Uterus (tissue), 4 donors: Measurements from ENCODE around the gene NEU4. TPM values are rescaled to one million over a fixed set of nuclear protein-coding genes. Genes with fewer than 3 reads are reported as not detected.

ENCODE experiments used
- DNase-seq, 2 donors: peaks; one replicate each; pipeline ENCODE4 v3.0.0-alpha.2; 2019 to 2020
- H3K27ac ChIP-seq, 2 donors: fragments of 200-600 bp; sonication (generic); 1 replicate in 1 of 2; 2 replicates in 1 of 2; pipeline ENCODE4 v1.5.1; 2016 to 2018
- H3K27me3 ChIP-seq, 2 donors: fragments of 200-600 bp; sonication (generic); one replicate each; pipeline ENCODE4 v1.5.1; 2018 to 2019; ENCODE audit warnings: control low read depth in 1 of 2
- H3K36me3 ChIP-seq, 2 donors: fragments of 200-600 bp; sonication (generic); one replicate each; pipeline ENCODE4 v1.5.1; 2019; ENCODE audit warnings: control low read depth in 1 of 2
- H3K4me1 ChIP-seq, 2 donors: fragments of 200-600 bp; sonication (generic); one replicate each; pipeline ENCODE4 v1.5.1; 2018 to 2019; ENCODE audit warnings: control low read depth in 1 of 2
- H3K4me3 ChIP-seq, 2 donors: fragments of 200-600 bp; sonication (generic); 1 replicate in 1 of 2; 2 replicates in 1 of 2; pipeline ENCODE4 v1.5.1; 2018 to 2019; ENCODE audit warnings: mild to moderate bottlenecking in 1 of 2
- H3K9me3 ChIP-seq, 2 donors: fragments of 200-600 bp; sonication (generic); one replicate each; pipeline ENCODE4 v1.5.1; 2019; ENCODE audit warnings: control low read depth in 1 of 2
- CTCF ChIP-seq, 4 experiments: fragments of 200-600 bp in 2 of 4; fragments of 450-650 bp in 2 of 4; sonication (generic) in 2 of 4; IDR thresholded peaks; one replicate each; pipeline ENCODE4 v1.5.1; 2016 to 2019; ENCODE audit warnings: antibody characterized with exemption in 4 of 4, mild to moderate bottlenecking in 2 of 4, moderate library complexity in 1 of 4
- POLR2A ChIP-seq, 2 donors: fragments of 450-650 bp; IDR thresholded peaks; one replicate each; pipeline ENCODE4 v1.6.1; 2016; ENCODE audit warnings: antibody characterized with exemption in 2 of 2, mild to moderate bottlenecking in 1 of 2, moderate library complexity in 1 of 2
- intact Hi-C: fragments of 100-400 bp; cut with DNase I; formaldehyde crosslinking; loops from one replicate; pipeline ENCODE4 v1.15.1; 2023; ENCODE audit warnings: low total_unique reads
- total RNA-seq, 4 donors: library from RNA; depleted of rRNA in 3 of 4; stranded (reverse); fragments of >200 nt in 3 of 4; gene quantifications; one replicate each; pipeline versions ENCODE4 v1.1.0 to v1.2.4, GENCODE V29; 2014 to 2023
- donor health status: DM: yes; HTN: yes; CAD: no.

Gene NEU4
- total RNA-seq, 4 donors from 2014 or later = 0.21 to 0.29 TPM; not detected in 2

GRCh38 chr2:241763551-241764274 is 45.3 kb upstream of the NEU4 start:
- H3K9me3 ChIP-seq = no peaks in the 10 kb centered on the region
- DNase-seq = no peak
- intact Hi-C loops = no loop called here
- TF ChIP-seq CTCF (IDR thresholded peaks at IDR 0.05) (no peak), POLR2A (IDR thresholded peaks at IDR 0.05) (no peak)
- H3K27me3 ChIP-seq = no peaks in the 10 kb centered on the region
- no peak overlapping the region for H3K27ac ChIP-seq
- no peaks in the 10 kb centered on the region for H3K4me1 ChIP-seq
- H3K36me3 ChIP-seq = no peaks in the 10 kb centered on the region
- H3K4me3 ChIP-seq = no peak overlapping the region

GRCh38 chr2:241764275-241765241 is 44.4 kb upstream of the NEU4 start:
- H3K27me3 ChIP-seq = no peaks in the 10 kb centered on the region
- H3K4me1 ChIP-seq = no peaks in the 10 kb centered on the region
- TF ChIP-seq CTCF (IDR thresholded peaks at IDR 0.05) (no peak), POLR2A (IDR thresholded peaks at IDR 0.05) (no peak)
- H3K36me3 ChIP-seq = no peaks in the 10 kb centered on the region
- DNase-seq = no peak
- H3K27ac ChIP-seq = no peak overlapping the region
- intact Hi-C loops = no loop called here
- H3K9me3 ChIP-seq = no peaks in the 10 kb centered on the region
- no peak overlapping the region for H3K4me3 ChIP-seq

GRCh38 chr2:241767464-241768250 is 41.3 kb upstream of the NEU4 start:
- H3K9me3 ChIP-seq = no peaks in the 10 kb centered on the region
- DNase-seq = no peak
- no peaks in the 10 kb centered on the region for H3K27me3 ChIP-seq
- TF ChIP-seq POLR2A (IDR thresholded peaks at IDR 0.05) (no peak), CTCF (IDR thresholded peaks at IDR 0.05) (no peak)
- no peaks in the 10 kb centered on the region for H3K4me1 ChIP-seq
- H3K36me3 ChIP-seq = no peaks in the 10 kb centered on the region
- no peak overlapping the region for H3K27ac ChIP-seq
- intact Hi-C loops = no loop called here
- H3K4me3 ChIP-seq = no peak overlapping the region

- H3K36me3 ChIP-seq = no peaks in the 10 kb centered on the region
- no peak for TF ChIP-seq CTCF (IDR thresholded peaks at IDR 0.05)
- TF ChIP-seq POLR2A (IDR thresholded peaks at IDR 0.05) = no peak
- no peaks in the 10 kb centered on the region for H3K9me3 ChIP-seq
- H3K4me3 ChIP-seq = no peak overlapping the region
- DNase-seq = no peak
- H3K27me3 ChIP-seq = no peaks in the 10 kb centered on the region
- no peak overlapping the region for H3K27ac ChIP-seq
- intact Hi-C loops = no loop called here
- H3K4me1 ChIP-seq = no peaks in the 10 kb centered on the region
Observed at GRCh38 chr2:241768251-241768711, 40.7 kb upstream of the NEU4 start.
